HCT116 (cell line): ENCODE data around the gene TTLL5.

Source experiments
- CTCF ChIP-seq, 3 experiments: fragments of 200-600 bp in 1 of 3; sonication (generic) in 1 of 3; IDR thresholded peaks in 2 of 3; conservative IDR thresholded peaks in 1 of 3; 2 replicates each; pipeline ENCODE4 v1.5.1; 2012 to 2017; ENCODE audit warnings: low read depth in 2 of 3, low read length in 2 of 3, antibody characterized with exemption in 1 of 3, borderline replicate concordance in 1 of 3, control low read depth in 1 of 3, mild to moderate bottlenecking in 1 of 3, mixed read lengths in 1 of 3, mixed run types in 1 of 3, moderate library complexity in 1 of 3; ENCODE audit not compliant: insufficient read depth in 1 of 3
- EZH2phosphoT487 ChIP-seq: fragments of 200-600 bp; IDR thresholded peaks from 2 replicates; pipeline ENCODE4 v1.6.1; 2018; ENCODE audit warnings: antibody characterized with exemption, borderline replicate concordance
- MAX ChIP-seq: IDR thresholded peaks from 2 replicates; pipeline ENCODE4 v1.6.1; 2012
- POLR2A ChIP-seq: IDR thresholded peaks from 2 replicates; pipeline ENCODE4 v1.7.0; 2011; ENCODE audit warnings: borderline replicate concordance; ENCODE audit not compliant: insufficient read depth, insufficient read length; ENCODE audit errors: extremely low read depth
- RAD21 ChIP-seq: IDR thresholded peaks from 2 replicates; pipeline ENCODE4 v1.6.1; 2012; ENCODE audit warnings: low read depth, mild to moderate bottlenecking
- ZNF274 ChIP-seq: fragments of 200-500 bp; sonication (Bioruptor generic); IDR thresholded peaks from 2 replicates; pipeline ENCODE4 v1.6.1; 2014; ENCODE audit warnings: mild to moderate bottlenecking, low read depth, low read length, inconsistent platforms

- TF ChIP-seq MAX (no peak), CTCF (IDR thresholded peaks at IDR 0.05 in 2 of 3, conservative IDR thresholded peaks at IDR 0.05 in 1 of 3; ENCODE audit: borderline replicate concordance in 1 of 3, insufficient read depth in 1 of 3, low read depth in 2 of 3, low read length in 2 of 3) (no peak), ZNF274 (no peak), RAD21 (no peak), POLR2A (no peak), EZH2phosphoT487 (no peak)
Observed at GRCh38 chr14:75653563-75653962, 7.5 kb upstream of the TTLL5 start.
